HAP-1 (cell line): ENCODE data around the gene CCSER2.

Experiments used
- DNase-seq, 2 experiments: peaks; one replicate each; pipeline ENCODE4 v3.0.0-alpha.2; 2016 to 2020; ENCODE audit warnings: low spot score in 2 of 2
- H3K27me3 ChIP-seq: fragments of 250-450 bp; sonication (Bioruptor Pico); 2 replicates; pipeline ENCODE4 v1.5.1; 2020; ENCODE audit warnings: low read depth, mild to moderate bottlenecking, moderate library complexity
- H3K36me3 ChIP-seq: fragments of 250-450 bp; sonication (Bioruptor Pico); replicated peaks from 2 replicates; pipeline ENCODE4 v1.5.1; 2020; ENCODE audit warnings: mild to moderate bottlenecking
- H3K4me1 ChIP-seq: fragments of 250-450 bp; sonication (Bioruptor Pico); 2 replicates; pipeline ENCODE4 v1.5.1; 2020; ENCODE audit warnings: mild to moderate bottlenecking
- H3K4me3 ChIP-seq: fragments of 250-450 bp; sonication (Bioruptor Pico); 2 replicates; pipeline ENCODE4 v1.5.1; 2020; ENCODE audit warnings: mild to moderate bottlenecking, moderate library complexity
- H3K9me3 ChIP-seq: fragments of 250-450 bp; sonication (Bioruptor Pico); 2 replicates; pipeline ENCODE4 v1.5.1; 2020; ENCODE audit warnings: mild to moderate bottlenecking, moderate library complexity
- in situ Hi-C: fragments of 300-500 bp; cut with MboI; formaldehyde crosslinking; loops from 3 replicates; pipeline ENCODE4 v1.14.3; 2020; ENCODE audit warnings: low sequenced_read_pairs, inconsistent platforms, mixed read lengths

CCSER2 gene

DNA sequence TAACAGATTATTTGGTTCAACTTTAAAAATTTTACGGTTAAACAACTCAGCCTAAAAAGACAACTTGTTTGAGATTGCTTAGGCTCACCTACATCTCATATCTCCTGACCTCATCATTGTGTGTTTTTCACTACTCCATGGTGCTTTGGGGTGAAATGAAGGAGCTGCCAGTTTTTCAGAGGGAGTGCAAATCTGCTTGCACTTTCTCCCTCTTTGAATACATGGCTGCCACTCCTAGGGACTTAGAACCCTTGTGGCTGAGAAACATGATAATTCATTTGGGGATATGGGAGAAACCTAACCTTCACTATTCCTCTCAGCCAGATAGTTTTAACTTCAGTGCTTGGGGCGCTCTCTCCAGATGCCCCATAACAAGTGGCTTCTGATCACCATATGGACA, 2.7 kb downstream of the CCSER2 start:
- in situ Hi-C loops, result no loop called here
- H3K4me3 ChIP-seq, result no peak overlapping the region
- H3K9me3 ChIP-seq, result no peaks in the 10 kb centered on the region
- no peak for DNase-seq
- peaks cover 9% of the 10 kb centered on the region for H3K4me1 ChIP-seq
- no peaks in the 10 kb centered on the region; the same call in 1 of the 2 replicates for H3K36me3 ChIP-seq
- no peaks in the 10 kb centered on the region for H3K27me3 ChIP-seq

DNA sequence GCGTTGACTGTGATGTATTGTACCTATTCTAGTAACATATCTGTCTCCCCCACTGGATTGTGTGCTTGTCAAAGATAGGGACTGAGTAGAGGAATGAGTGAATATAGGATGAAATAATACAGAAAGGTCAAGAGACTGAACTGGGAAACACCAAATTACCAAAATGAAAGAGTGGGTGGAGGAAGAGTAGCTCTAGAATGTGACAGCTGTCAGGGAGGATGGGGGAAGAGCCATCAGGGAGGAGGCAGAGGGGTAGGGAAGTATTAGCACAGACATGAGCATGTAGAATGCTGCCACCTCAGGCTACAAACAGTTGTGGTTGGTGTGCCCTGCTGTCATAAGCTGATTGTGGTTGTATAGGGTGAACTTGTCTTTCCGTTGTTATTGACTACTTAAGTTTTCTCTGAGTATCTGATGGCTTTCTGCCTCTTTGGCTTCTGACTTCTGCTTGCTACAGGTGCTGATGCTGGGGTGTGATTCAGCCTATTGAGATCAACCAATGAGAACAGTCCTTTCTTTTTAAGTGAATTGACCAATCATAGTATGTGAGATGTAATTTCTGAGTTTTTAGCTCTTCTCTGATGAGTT, 5.6 kb downstream of the CCSER2 start:
- no peaks in the 10 kb centered on the region for H3K9me3 ChIP-seq
- DNase-seq, result no peak
- in situ Hi-C loops, result no loop called here
- H3K27me3 ChIP-seq, result no peaks in the 10 kb centered on the region
- H3K4me3 ChIP-seq, result no peak overlapping the region
- H3K4me1 ChIP-seq, result peaks cover 7% of the 10 kb centered on the region
- H3K36me3 ChIP-seq, result no peaks in the 10 kb centered on the region; the same call in 1 of the 2 replicates

DNA sequence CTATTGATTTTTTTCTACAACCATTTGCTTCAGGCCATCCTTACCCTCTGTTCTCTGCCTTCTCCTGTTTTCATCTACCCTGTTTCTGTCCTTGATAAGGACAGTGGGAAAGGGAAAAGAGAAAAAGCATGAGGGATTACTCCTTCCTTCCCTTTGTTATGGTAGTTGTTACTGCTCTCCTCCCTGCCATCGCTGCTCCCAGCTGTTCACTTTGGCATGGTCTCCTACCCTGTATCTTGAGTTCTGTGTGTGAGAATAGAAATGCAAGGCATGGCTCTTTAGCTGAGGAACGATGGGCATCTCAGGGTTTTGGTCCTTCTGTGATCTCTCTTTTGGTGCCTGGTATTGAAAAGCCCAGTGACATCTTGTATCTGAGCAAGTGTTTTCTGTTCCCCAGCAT, 6.4 kb downstream of the CCSER2 start:
- no peaks in the 10 kb centered on the region for H3K27me3 ChIP-seq
- H3K4me1 ChIP-seq, result peaks cover 5% of the 10 kb centered on the region
- no peaks in the 10 kb centered on the region for H3K9me3 ChIP-seq
- no peak for DNase-seq
- H3K4me3 ChIP-seq, result no peak overlapping the region
- in situ Hi-C loops, result no loop called here
- H3K36me3 ChIP-seq, result no peaks in the 10 kb centered on the region; the same call in 1 of the 2 replicates

DNA sequence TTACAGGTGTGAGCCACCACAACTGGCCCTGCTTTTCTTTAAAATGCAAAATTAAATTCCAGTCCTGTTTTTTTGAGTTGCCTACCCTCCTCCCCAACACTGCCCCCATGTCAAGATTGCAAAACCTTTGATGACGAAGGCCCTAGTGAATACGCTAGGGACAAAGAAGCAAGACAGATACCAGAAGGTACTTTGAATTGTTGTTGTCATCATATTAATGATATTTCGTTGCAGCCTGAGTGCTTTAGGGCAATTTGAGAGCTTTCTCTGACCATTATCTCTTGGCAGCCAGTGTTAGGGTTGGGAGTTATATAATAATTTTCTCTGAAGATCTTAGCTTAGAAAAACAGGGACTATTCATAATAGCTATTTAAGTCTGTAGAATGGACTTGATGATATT, 7.1 kb downstream of the CCSER2 start:
- no peak for DNase-seq
- in situ Hi-C loops, result no loop called here
- no peaks in the 10 kb centered on the region for H3K4me1 ChIP-seq
- no peaks in the 10 kb centered on the region for H3K27me3 ChIP-seq
- no peaks in the 10 kb centered on the region for H3K36me3 ChIP-seq
- H3K9me3 ChIP-seq, result no peaks in the 10 kb centered on the region
- no peak overlapping the region for H3K4me3 ChIP-seq

DNA sequence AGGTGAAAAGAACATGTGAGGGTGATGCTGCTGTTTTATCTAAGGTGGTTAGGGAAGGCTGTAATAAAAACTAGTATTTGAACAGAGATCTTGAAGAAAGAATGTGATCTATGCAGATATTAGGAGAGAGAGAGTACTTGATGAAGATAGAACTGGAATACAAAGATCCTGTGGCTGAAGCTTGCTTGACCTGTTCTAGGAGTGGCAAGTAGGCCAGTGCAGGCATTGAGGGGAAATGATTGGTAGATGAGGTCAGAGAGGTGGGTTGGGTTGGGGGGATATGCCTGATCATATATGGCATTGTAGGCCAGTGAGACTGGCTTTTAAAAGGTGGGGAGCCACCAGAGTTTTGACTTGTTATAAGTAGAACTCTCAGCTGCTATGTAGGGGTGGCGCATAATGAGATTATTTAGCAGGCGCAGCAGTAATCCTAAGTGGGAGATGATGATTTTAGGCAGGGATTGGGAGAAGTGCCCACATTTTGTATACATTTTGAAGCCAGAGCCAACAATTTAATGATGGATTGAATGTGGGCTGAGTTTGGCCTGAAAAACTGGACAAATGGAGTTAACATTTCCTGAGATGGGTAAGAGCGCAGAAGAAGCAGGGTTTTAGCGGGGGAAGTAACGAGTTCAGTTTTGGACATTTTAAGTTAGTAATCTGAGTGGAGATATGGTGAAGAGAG, 8.2 kb downstream of the CCSER2 start:
- no peaks in the 10 kb centered on the region for H3K36me3 ChIP-seq
- H3K4me1 ChIP-seq, result no peaks in the 10 kb centered on the region
- no peaks in the 10 kb centered on the region for H3K9me3 ChIP-seq
- no peak for DNase-seq
- no peaks in the 10 kb centered on the region for H3K27me3 ChIP-seq
- in situ Hi-C loops, result no loop called here
- H3K4me3 ChIP-seq, result no peak overlapping the region

DNA sequence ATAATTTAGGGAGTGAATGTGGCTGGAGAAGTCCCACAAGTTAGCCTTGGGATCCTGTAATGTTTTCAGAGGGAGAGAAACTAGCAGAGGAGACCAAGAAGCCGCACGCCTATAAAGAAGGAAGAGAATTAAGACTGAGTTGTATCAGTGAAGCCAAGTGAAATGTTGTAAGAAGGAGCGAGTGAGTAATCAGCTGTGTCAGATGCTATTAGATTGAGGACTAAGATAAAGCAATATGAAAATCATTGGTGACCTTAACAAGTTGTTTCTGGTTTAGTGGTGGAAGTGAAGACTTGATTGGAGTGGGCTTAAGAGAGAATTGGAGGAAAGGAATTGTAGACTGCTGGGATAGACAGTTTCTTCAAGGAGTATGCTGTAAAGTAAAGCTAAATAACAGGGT, 8.8 kb downstream of the CCSER2 start:
- H3K27me3 ChIP-seq, result no peaks in the 10 kb centered on the region
- no peak for DNase-seq
- H3K4me1 ChIP-seq, result no peaks in the 10 kb centered on the region
- no peaks in the 10 kb centered on the region for H3K36me3 ChIP-seq
- no peaks in the 10 kb centered on the region for H3K9me3 ChIP-seq
- no peak overlapping the region for H3K4me3 ChIP-seq
- in situ Hi-C loops, result no loop called here

DNA sequence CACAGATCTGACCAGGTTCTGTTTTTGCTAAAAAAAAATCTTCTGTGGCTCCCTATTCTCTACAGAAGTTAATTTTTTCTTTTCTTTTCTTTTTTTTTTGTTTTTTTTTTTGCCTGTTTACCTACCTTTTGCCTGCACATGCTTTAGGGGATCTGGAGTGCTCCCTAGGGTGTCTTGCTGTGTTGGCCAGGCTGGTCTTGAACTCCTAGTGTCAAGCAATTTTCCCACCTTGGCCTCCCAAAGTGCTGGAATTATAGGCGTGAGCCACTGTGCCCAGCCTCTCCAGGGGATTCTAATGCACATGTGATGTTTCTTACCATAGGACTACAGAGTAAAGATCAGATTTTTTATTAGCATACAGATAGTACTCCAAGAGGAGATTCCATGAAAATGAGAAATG, 10.6 kb downstream of the CCSER2 start:
- H3K9me3 ChIP-seq, result no peaks in the 10 kb centered on the region
- no peaks in the 10 kb centered on the region for H3K27me3 ChIP-seq
- in situ Hi-C loops, result no loop called here
- DNase-seq, result no peak
- H3K36me3 ChIP-seq, result no peaks in the 10 kb centered on the region
- H3K4me1 ChIP-seq, result no peaks in the 10 kb centered on the region
- H3K4me3 ChIP-seq, result no peak overlapping the region

DNA sequence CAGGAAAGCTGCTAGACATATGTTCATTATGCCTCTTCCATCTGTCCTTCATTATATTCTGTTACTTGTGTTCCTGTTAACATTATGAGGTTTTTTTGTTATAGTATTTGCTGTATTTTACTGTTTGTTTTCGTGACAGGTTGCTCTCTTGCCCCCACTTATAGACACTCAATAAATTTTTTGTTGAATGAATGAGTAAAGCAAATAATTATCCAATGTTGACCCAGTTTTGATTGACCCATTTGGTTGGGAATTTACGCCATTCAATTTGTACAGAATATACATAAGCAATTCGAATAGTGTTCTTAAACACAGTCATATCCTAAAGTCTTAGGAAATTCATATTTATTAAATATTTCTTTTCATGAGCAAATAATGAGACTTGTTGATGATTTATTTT, 11.8 kb downstream of the CCSER2 start:
- Histone ChIP-seq H3K36me3 (no peaks in the 10 kb centered on the region), H3K27me3 (no peaks in the 10 kb centered on the region), H3K9me3 (no peaks in the 10 kb centered on the region), H3K4me3 (no peak overlapping the region), H3K4me1 (no peaks in the 10 kb centered on the region)
- in situ Hi-C loops, result no loop called here
- DNase-seq, result no peak

DNA sequence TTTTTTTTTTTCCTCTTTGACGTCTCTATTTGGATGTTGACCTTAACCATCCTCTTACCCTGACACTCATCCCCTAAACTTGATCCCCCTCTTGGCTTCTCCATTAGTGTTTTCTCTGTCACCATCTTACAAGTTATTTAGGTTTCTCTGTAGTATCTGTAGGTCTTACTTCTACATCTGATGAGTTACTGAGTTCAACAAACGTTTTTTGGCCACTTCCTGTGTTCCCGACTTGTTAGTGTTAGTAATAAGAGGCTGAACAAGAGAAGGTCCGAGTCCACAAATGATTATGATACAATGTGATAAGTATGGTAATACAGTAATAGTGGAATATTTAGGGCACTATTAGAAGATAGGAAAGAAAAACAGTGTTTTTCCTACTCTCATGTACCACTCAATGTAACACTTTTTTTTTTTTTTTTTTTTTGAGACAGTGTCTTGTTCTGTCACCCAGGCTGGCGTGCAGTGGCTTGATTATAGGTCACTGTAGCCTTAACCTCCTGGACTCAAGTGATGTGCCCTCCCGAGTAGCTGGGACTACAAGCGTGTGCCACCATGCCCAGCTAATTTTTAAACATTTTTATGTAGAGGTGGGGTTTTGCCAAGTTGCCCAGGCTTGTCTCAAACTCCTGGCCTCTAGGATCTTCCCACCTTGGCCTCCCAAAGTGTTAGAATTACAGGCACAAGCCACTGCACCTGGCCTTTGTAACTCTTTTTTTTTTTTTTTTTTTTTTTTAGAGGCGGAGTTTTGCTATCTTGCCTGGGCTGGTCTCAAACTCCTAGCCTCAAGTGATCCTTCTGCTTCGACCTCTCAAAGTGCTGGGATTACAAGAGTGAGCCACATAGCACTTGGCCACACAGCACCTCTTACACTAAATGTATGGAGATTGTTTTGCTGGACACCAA, 12.5 kb downstream of the CCSER2 start:
- Histone ChIP-seq H3K27me3 (no peaks in the 10 kb centered on the region), H3K9me3 (no peaks in the 10 kb centered on the region), H3K4me3 (no peak overlapping the region), H3K4me1 (no peaks in the 10 kb centered on the region), H3K36me3 (no peaks in the 10 kb centered on the region)
- in situ Hi-C loops, result no loop called here
- no peak for DNase-seq

DNA sequence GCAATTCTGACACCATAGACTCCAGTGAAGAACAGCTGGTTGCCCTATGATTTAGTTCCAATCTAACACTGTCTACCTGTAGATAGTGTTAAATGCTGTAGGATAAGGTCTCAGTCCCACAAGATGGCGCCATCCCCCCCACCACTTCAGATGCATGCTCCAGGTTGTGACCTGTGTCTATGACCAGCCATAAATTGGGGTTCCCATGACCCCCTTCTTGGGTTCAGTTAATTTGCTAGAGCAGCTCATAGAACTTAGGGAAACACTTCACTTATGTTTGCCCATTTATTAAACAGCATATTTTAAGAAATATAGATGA, 13.1 kb downstream of the CCSER2 start:
- Histone ChIP-seq H3K4me1 (no peaks in the 10 kb centered on the region), H3K27me3 (no peaks in the 10 kb centered on the region), H3K9me3 (no peaks in the 10 kb centered on the region), H3K36me3 (no peaks in the 10 kb centered on the region), H3K4me3 (no peak overlapping the region)
- in situ Hi-C loops, result no loop called here
- no peak for DNase-seq

DNA sequence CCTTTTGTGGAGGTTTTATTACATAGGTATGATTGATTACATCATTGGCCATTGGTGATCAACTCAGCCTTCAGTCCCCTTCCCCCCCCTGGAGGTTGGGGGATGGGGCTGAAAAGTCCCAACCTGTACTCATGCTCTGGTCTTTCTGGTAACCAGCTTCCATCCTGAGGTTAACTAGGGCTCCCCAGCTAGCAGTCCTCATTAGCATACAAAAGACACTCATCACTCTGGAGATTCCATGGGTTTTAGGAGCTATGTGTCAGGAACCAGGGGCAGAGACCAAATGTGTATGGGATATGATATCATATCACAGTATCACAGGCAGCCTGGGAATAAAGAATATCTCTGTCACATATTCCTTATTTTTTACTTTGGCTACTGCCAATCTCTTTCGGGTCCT, 13.6 kb downstream of the CCSER2 start:
- in situ Hi-C loops, result no loop called here

DNA sequence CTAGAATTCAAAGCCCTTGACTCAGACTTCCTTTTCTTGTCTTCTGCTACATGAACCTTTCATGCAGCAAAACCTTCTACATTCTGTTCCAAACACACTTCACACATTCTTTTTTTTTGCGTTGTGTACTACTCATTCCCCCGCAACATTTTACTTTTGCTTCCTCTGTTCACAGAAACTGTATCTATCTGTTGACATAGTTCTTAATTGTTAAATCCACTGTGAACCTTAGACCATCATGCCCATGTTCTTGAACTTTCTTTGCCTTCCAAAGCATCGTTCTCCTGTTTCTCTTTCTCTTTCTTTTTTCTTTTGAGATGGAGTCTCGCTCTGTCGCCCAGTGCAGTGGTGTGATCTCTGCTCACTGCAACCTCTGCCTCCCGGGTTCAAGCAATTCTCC, 14.2 kb downstream of the CCSER2 start:
- in situ Hi-C loops, result no loop called here
- Histone ChIP-seq H3K27me3 (no peaks in the 10 kb centered on the region), H3K36me3 (no peaks in the 10 kb centered on the region), H3K4me3 (no peak overlapping the region), H3K4me1 (no peaks in the 10 kb centered on the region), H3K9me3 (no peaks in the 10 kb centered on the region)
- DNase-seq, result no peak

More for the DNA sequence above, 13.6 kb downstream of the CCSER2 start:
- H3K27me3 ChIP-seq, result no peaks in the 10 kb centered on the region
- H3K4me3 ChIP-seq, result no peak overlapping the region
- no peak for DNase-seq
- no peaks in the 10 kb centered on the region for H3K4me1 ChIP-seq
- H3K9me3 ChIP-seq, result no peaks in the 10 kb centered on the region
- no peaks in the 10 kb centered on the region for H3K36me3 ChIP-seq

DNA sequence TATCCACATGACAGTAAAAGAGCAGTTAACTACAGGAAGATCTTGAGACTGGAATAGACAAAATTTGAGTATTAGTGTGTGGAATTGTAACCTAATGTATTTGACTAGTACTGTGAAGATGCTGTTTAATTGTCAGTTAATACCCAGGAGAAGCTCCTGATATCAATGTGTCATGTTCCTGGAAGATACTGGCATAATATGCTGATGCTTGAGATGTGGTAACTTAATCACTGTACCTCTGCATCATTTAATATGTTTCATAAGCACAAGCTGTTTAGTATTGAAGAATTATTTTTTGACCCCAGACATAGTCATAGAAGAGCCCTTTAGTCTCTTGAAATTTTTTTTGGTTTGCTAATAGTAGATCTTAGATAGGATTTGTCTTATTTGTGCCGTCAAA, 15.4 kb downstream of the CCSER2 start:
- DNase-seq, result no peak
- Histone ChIP-seq H3K4me3 (no peak overlapping the region), H3K4me1 (no peaks in the 10 kb centered on the region), H3K36me3 (no peaks in the 10 kb centered on the region), H3K9me3 (no peaks in the 10 kb centered on the region), H3K27me3 (no peaks in the 10 kb centered on the region)
- in situ Hi-C loops, result no loop called here

DNA sequence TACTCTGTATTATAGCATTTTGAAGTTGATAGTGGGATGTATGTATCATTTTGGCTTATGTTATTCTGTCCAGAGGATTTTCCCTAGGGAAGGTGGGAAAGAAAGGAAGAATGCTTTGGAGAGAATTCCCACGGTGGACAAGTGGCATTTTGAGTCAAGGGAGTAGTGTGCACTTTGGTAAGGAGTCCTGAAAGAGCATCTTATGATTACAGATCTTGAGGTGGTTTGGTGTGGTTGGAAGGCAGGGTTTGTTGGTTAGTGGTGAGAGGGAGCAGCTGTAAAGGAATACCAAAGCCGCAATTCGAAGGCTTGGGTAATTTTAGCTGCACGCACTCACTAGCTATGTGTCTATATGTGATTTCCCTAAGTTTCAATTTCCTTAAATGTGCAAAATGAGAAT, 16.1 kb downstream of the CCSER2 start:
- no peaks in the 10 kb centered on the region for H3K27me3 ChIP-seq
- in situ Hi-C loops, result no loop called here
- DNase-seq, result no peak

More for the DNA sequence above, 16.1 kb downstream of the CCSER2 start:
- Histone ChIP-seq H3K36me3 (no peaks in the 10 kb centered on the region), H3K4me3 (no peak overlapping the region), H3K9me3 (no peaks in the 10 kb centered on the region), H3K4me1 (no peaks in the 10 kb centered on the region; the same call in 1 of the 2 replicates)
